Epithelial cell of esophagus (primary cell): ENCODE measurements around the gene CDADC1.

Source experiments
- DNase-seq: peaks from one replicate; pipeline ENCODE4 v3.0.0; 2010; ENCODE audit warnings: low read depth
- H3K4me3 ChIP-seq: 2 replicates; pipeline ENCODE4 v1.5.1; 2011; ENCODE audit warnings: mild to moderate bottlenecking, low read length, control low read depth
- CTCF ChIP-seq: IDR thresholded peaks from 2 replicates; pipeline ENCODE4 v1.5.1; 2011; ENCODE audit warnings: low read depth, mild to moderate bottlenecking, low read length, control low read depth, inconsistent platforms; ENCODE audit not compliant: insufficient read depth; ENCODE audit errors: missing control alignments

Gene CDADC1

DNA sequence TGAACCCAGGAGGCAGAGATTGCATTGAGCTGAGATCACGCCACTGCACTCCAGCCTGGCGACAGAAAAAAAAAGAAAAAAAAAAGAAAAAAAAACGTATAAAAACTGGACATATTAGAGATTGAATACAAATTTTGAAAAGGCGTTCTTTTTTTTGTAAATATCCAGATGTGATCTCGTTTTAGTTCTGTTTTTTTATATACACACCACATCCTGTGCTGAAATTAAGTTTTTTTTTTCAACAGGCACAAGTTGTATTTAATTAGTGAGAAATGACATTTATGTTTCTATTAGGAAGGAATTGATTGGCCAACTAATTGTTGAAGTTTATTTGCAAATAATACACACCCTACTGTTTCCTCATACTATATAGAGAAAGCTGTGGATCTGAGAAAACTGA, 3.6 kb downstream of the CDADC1 start:
- DNase-seq: no peak
- TF ChIP-seq CTCF: no peak
- no peak overlapping the region for H3K4me3 ChIP-seq

DNA sequence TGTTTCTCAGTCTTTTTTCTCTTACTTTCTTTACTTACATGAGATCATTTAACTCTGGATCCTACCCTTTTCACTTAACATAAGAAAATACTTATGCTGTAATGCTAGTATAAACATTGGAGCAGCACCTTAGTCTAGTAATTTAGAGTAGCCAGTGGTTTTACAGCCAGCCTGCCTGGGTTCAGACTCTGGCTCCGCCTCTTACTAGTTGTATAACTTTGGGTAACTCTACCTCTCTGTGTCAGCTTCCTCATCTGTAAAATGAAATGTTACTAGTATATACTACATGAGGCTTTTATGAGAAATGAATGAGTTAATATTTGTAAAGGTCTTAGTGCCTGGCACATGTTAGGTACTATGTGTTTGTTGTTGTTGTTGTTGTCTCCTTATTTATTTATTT, 5.6 kb downstream of the CDADC1 start:
- no peak for DNase-seq
- no peak overlapping the region for H3K4me3 ChIP-seq
- TF ChIP-seq CTCF: no peak

- DNase-seq: no peak
- no peak for TF ChIP-seq CTCF
- no peak overlapping the region for H3K4me3 ChIP-seq
These were observed 6.3 kb downstream of the CDADC1 start for GRCh38 chr13:49254007-49254406.

GRCh38 chr13:49256841-49257240, 9.1 kb downstream of the CDADC1 start:
- no peak for TF ChIP-seq CTCF
- H3K4me3 ChIP-seq: no peak overlapping the region
- DNase-seq: no peak

- no peak for DNase-seq
- no peak overlapping the region for H3K4me3 ChIP-seq
- TF ChIP-seq CTCF: no peak
These were observed 10.5 kb downstream of the CDADC1 start for GRCh38 chr13:49258089-49258796.

DNA sequence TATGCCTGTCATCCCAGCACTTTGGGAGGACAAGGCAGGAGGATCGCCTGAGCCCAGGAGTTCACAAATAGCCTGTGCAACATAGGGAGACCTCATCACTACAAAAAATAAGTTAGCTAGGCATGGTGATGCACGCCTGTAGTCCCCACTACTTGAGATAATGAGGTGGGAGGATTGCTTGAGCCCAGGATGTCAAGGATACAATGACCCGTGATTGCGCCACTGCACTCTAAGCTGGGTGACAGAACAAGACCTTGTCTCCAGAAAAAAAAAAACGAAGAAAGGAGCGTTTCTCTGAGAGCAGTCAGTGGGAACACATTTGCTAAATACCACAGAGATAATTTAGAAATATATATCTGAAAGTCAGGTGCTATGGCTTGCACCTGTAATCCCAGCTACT, 11.9 kb downstream of the CDADC1 start:
- no peak overlapping the region for H3K4me3 ChIP-seq
- TF ChIP-seq CTCF: no peak
- no peak for DNase-seq

GRCh38 chr13:49262634-49263033, 14.9 kb downstream of the CDADC1 start:
- no peak for DNase-seq
- H3K4me3 ChIP-seq: no peak overlapping the region
- TF ChIP-seq CTCF: no peak
